Non-pigmented ciliary epithelial cell (primary cell): ENCODE results near the gene ZNF446.
"Not testable (repeated sequence)": the region's sequence is repeated elsewhere in the genome, so short reads cannot be mapped to it uniquely, and the experiment has no call there.

Experiments used
- DNase-seq: peaks from one replicate; pipeline ENCODE4 v3.0.0-alpha.2; 2010; ENCODE audit warnings: low read depth

ZNF446 gene

GRCh38 chr19:58470837-58471543 lies 5.2 kb upstream of the ZNF446 start:
- not testable (repeated sequence) for DNase-seq

GRCh38 chr19:58471736-58472135 lies 4.4 kb upstream of the ZNF446 start:
- no peak for DNase-seq

GRCh38 chr19:58473775-58474174 lies 2.4 kb upstream of the ZNF446 start:
- DNase-seq = no peak

DNA sequence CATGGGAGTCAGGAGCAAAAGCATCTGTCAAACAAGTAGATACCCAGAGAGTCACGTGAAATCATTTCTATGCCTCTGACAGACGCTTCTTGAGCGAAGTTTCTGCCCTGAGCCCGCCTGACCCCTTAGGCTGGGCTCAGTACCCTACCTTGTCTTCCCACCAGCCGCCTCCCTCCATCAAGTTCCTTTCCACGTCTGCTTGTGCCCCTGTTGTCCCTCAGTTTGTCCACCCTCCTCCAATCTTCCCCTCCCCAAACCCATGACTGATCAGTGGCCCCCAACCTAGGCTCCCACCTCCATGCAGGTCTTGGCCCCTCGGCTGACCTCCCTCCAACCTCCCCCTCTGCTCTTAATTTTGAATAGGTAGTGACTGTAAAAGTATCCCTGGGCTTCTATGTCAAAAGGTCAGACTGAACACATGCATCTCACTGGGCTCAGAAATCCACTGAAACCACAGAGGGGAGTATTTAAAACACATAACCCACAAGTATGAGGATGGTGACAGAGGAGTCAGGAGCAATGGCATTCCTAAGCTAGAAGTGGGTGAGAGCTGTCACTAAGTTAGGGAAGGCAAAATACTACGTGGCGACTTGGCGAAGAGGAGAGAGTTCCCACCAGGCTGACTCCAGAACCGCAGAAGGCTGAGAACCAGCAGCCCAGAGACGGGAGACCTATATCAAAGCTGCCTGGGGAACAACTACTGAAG lies 1.7 kb upstream of the ZNF446 start:
- DNase-seq = peak; percentile 60

DNA sequence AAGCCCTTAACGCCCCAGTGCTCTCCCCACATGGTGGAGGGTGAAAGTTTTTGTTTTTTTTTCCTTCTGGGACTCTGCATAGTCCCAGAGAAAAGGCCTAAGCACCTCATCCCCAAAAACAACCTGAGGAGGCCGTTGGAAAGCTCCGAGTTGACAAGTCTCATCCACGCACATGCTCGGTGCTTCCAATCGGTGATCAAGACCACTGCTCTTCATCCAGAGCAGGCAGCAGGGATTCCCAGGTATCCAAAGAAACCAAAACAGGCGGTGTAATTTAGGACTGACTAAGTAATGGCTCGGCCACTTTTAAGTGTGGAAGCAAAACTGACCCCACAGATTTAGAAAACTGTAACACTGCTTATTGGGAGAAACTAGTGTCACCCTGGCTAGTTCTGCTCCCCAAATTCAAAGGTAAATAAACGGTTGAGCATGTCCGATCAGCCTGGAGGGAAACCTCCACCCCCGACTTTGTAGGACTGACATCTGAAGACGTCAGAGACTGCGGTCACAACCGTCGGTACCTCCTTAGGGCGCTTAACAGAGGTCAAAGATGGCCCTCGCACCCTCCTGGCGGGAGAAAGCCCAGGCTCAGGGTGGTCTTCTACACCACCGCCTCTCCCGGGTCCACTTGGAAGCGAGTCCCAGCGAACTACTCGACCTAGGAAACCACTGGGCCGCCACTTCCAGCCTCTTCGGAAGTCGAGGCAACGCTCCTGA lies 997 bp upstream of the ZNF446 start:
- DNase-seq = no peak

GRCh38 chr19:58476498-58477015 lies 405 bp downstream of the ZNF446 start:
- DNase-seq = no peak

DNA sequence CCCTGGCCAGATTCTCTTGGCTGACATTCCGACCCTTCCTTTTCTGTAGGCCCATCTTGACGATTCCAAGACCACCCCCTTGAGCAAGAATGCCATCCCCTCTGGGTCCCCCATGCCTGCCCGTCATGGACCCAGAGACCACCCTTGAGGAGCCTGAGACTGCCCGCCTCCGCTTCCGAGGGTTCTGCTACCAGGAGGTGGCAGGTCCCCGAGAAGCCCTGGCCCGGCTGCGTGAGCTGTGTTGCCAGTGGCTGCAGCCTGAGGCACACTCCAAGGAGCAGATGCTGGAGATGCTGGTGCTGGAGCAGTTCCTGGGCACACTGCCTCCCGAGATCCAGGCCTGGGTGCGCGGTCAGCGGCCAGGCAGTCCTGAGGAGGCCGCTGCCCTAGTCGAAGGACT lies 978 bp downstream of the ZNF446 start:
- DNase-seq = no peak

- DNase-seq = no peak
These were observed 1.7 kb downstream of the ZNF446 start for GRCh38 chr19:58477871-58478270.

- DNase-seq = no peak
These were observed 3.2 kb downstream of the ZNF446 start for GRCh38 chr19:58479303-58479702.

DNA sequence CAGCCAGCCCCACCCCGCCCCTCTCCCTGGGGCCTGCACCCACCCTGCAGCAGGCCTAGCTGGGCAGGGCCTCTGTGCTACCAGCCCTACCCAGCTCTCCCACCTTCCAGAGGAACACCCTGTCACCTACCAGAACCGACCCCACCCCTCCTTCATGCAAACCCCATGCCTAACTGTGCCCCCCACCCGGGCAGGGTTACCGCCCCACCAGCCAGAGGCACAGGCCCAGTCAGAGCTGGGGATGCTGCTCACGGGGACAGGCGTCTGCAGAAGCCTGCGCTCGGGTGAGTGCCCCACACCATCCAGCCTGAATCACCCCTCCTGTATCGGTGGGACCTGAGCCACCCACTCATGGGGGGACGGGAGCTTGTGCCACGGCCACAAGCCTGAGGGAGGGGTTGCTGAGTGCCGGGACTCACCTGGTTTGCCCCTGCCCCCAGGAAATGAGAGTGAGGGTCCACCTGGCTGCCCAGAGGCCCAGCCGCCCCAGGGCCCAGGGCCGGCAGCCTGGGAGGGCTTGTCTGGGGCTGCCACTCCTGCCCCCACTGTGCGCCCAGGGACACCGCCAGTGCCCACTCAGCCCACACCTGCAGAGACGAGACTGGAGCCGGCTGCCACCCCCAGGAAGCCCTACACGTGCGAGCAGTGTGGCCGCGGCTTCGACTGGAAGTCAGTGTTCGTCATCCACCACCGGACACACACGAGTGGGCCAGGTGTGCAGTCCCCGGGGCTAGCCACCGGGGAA lies 3.8 kb downstream of the ZNF446 start:
- DNase-seq = no peak

DNA sequence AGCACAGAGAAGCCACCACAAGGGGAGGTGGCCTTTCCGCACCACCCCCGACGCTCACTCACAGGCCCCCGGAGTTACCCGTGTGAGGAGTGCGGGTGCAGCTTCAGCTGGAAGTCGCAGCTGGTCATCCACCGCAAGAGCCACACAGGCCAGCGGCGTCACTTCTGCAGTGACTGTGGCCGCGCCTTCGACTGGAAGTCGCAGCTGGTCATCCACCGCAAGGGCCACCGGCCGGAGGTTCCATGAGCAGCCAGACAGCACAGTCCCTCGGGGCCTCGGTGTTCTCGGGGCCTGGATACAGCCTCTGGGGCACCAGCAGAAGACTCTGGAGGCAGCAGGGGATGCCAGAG lies 4.3 kb downstream of the ZNF446 start:
- DNase-seq = no peak

DNA sequence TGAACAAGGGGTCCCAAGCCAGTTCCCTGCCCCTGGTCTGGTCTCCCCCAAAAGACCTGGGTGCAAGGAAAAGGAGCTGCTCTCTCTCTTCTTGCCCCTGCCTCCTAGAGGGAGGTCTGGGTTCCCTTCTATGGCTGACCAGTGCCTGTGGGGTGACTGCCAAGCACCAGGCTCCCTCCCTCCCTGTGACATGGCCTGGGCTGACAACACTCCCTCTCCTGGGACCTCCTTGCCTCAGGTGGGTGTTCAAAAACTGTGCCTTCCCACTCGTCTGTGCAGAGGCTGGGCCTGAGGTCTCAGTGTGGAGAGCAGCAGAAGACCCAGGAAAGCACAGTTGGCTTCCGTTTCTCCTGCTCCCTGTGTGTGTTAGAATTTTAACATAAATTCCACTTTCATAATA lies 4.7 kb downstream of the ZNF446 start:
- DNase-seq = no peak

DNA sequence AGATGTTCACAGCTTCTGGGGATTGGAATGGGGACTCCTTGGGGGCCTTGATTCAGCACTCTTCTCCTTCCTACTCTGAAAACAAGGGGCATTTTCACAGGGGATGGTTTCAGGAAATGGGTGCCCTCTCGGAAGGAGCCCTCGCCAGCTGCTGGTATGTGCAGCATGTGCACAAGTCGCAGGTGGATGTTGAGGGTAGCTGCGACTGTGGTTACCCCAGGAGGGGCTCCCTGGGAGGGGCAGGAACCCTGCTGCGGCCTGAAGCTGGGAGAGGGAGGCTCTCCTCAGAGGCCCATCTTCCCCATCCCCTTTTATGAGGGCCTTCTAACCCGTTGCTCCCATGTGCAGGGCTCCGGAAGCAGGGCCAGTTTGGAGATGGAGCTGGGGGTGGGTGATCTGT lies 6.2 kb downstream of the ZNF446 start:
- no peak for DNase-seq

DNA sequence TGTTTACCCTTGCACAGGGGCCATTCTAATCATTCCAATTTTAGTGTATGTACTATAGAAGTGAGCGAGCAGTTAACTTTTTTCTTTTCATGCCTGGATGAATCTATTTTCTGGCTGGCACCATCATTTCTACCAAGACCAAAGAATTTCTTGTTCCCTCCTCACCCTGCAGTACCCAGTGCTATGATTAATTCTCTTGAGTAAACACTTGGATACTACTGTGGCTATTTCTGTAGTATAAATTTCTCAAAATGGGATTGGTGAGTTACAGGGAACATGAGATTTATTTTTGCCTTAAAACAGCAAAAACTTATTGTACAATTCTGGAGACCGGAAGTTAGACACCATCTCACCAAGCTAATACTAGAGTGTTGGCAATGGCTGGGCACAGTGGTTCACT lies 7.6 kb downstream of the ZNF446 start:
- DNase-seq = no peak

DNA sequence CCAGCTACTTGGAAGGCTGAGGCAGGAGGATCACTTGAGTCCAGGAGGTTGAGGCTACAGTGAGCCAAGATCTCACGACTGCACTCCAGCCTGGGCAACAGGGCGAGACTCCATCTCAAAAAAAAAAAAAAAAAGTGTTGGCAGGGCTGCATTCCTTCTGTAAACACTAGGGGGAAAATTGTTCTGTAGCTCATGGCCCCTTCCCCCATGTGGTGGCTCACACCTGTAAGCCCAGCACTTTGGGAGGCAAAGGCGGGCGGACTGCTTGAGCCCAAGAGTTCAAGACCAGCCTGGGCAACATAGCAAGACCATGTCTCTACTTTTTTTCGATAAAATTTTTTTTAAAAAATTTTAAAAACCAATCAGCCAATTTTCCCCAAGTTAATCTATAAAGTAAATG lies 8.2 kb downstream of the ZNF446 start:
- DNase-seq = not testable (repeated sequence)

DNA sequence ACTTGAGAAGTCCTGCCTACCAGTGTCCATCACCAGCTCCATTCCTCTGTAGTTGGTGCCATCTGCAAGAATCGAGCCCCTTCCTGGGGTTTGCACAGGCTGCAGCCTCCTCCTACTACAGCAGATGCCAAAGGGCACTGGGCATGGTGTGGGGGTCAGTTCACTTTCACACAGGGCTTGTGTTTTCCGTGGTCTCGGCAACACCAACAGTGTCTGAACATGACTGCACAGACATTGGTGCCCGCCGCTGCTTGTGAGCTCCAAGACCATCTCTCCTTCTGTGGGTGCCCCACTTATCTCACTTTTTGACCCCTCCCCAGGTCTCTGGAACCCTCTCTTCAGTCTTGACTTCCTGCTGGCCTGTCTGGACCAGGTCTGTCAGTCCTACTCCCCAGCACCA lies 15.2 kb downstream of the ZNF446 start:
- no peak for DNase-seq

DNA sequence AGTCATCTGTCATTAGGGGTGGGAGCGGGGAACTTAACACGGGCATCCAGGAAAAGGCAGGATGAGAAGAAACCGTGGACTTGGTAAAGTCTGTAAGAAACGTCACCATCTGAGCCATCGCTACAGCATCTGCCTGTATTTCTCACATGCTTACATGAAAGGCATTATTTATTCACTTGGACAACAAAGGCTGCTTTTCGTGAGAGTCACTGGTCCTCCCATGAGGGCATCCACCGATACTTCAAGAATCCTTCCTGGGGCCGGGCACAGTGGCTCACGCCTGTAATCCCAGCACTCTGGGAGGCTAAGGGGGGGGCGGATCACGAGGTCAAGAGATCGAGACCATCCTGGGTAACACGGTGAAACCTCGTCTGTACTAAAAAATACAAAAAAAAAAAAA lies 16.1 kb downstream of the ZNF446 start:
- DNase-seq = no peak

DNA sequence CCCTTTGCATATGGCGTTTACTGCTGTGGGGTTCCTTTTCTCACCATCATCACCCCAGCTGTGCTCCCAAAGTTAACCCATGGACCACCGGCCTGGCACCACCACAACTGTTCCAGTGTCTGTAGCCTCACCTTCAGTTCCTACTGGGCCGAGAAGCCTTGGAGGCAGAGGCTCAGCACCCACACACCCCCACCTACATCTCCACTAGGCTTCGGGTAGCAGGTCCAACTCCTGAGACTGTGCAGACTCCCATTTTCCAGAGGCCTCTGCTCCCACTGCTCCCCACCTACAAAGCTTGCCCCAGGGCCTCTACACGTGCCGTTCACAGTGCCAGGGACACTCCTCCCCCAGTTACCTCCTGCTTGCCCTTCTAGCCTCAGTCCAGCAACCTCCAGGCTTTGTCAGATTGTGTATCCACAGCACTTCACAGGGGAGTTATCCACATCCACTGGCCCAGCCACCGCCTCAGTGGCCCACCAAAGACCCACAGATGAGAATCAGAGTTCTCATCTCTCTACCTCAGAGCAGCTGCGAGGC lies 21.6 kb downstream of the ZNF446 start:
- no peak for DNase-seq

DNA sequence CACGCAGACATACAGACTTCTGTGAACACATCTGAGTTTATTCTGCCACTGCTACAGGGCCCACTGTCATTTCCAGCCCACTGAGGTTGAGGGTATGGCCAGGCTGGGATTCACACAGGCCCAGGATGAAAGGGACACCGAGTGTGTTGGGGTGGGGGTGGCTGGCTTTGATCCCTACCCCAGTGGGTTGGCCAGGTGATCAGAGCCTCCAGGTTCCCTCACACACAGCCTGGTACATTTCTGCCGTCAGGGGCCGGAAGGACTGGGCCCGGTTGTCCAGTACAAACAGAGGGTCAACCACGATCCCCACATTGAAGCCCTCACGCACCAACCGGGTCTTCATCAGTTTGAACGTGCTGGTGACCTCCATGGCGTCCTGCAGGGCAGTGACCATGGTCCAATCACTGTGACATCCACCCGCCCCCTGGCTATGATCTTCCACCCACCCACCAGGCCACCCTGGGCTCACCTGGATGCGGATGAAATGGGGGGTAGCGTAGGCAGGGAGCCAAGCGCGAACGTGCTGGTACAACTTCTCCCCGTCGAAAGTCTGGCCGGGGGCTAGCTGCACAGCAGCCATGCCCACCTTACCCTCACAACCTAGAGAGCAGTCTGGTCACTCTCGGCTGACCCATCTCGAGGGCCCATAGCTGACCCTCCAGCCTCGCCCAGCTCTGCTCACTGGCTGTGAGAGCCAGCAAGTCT lies 22.3 kb downstream of the ZNF446 start:
- no peak for DNase-seq

DNA sequence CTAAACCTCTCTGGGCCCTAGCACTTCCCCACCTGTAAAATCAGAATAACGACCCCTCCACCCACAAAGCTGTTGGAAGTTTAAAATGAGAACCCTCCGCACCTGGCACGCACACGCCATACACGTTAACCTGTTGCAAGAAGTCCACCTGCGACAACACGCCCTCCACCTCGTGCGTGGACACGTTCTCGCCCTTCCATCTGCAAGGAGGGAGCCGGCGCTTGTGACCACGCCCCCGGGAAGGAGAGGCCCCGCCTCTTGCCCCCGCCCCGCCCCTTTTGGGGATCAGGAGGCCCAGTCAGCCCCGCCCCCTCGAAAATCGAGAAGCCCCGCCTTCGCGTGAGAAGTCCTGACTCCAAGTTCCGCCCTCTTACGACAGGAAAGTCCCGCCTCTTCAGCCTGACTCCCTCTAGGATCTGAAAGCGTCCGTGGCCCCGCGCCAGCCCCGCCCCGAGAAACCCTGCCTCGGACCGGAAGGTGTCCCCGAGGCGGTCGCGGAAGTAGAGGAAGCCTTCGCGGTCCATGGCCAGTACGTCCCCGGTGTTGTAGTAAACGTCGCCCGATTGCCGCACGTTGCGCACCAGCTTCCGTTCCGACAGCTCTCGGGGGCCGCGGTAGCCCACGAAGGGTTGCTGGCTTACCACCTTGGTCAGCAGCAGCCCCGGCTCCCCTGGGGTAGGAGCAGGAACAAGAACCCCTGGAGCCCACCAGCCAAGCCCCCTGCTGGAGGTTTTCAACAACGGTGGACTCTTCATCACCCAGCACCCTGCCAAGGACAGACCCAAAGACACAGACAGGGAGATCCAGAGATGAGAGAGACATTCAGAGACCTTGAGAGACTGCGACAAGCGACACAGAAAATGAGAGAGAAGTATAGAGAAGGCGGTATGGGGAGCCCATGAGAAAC lies 23.1 kb downstream of the ZNF446 start:
- DNase-seq = peak; percentile 92
